Measurements from ENCODE around the gene EPS8.

DNA sequence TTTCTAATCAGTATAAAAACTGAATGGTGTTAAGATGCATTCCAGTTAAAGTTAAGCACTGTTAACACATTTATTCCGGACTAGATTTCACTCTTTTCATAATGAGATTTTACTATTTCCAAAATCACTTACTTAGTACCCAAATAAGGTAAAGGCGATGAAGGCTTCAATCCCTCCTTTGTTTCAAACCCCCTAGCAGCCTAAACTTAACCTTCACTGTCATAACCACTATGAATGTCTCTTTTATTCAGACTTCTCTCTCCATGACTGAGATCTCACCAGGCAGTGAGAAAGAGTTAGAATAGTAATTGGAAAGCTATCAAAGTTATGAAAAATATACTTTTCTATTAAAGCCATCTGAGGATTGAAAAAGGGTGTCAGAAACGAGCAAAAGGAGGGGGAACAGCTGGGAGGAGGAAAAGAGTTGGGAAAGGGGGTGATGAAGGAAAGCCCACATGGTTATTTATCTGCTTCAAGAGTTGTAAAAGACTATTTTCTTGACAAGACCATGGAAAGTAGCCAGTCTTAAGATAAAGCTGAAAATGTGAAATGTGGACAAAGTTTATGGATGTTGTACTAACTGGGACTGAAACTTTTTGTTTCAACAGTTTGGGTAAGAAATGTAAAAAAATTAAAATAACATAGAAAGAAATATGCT is 11.7 kb downstream of the EPS8 start:
- no peak for TF ChIP-seq POLR2A (IDR thresholded peaks at IDR 0.05)
- TF ChIP-seq, protein P1, sequence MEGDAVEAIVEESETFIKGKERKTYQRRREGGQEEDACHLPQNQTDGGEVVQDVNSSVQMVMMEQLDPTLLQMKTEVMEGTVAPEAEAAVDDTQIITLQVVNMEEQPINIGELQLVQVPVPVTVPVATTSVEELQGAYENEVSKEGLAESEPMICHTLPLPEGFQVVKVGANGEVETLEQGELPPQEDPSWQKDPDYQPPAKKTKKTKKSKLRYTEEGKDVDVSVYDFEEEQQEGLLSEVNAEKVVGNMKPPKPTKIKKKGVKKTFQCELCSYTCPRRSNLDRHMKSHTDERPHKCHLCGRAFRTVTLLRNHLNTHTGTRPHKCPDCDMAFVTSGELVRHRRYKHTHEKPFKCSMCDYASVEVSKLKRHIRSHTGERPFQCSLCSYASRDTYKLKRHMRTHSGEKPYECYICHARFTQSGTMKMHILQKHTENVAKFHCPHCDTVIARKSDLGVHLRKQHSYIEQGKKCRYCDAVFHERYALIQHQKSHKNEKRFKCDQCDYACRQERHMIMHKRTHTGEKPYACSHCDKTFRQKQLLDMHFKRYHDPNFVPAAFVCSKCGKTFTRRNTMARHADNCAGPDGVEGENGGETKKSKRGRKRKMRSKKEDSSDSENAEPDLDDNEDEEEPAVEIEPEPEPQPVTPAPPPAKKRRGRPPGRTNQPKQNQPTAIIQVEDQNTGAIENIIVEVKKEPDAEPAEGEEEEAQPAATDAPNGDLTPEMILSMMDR (IDR thresholded peaks at IDR 0.05): no peak
- TF ChIP-seq EP300 (IDR thresholded peaks at IDR 0.05): no peak

Measured in stomach (tissue), 4 donors.